GM12873 (cell line): Measurements from ENCODE around the gene SEMA5A.

Experiments used
- TF ChIP-seq, protein P1 (sequence below): IDR thresholded peaks from 2 replicates; pipeline ENCODE4 v1.5.1; 2012; ENCODE audit warnings: low read depth, mild to moderate bottlenecking, moderate library complexity, low read length, control low read depth; ENCODE audit not compliant: insufficient read depth; ENCODE audit errors: missing control alignments

The SEMA5A gene

DNA sequence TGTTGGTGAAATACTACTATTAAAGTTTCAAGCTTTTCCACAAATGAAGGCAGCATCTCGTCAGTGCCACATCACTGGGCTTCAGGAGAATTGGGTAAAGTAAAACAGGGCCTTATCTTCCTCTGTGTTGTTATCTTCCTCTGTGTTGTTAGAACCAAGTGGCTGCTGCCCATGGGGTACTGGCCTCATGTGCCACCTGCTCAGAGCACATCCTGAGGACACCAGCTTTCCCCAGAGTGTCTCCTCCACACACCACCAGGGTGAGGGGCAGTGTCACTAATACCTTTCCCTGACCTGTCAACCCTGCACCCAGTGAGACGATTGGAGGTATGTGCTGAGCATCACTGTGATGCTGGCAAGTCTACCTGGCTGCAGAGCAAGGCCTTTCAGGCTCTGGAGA is 499.9 kb downstream of the SEMA5A start:
- TF ChIP-seq, protein P1, sequence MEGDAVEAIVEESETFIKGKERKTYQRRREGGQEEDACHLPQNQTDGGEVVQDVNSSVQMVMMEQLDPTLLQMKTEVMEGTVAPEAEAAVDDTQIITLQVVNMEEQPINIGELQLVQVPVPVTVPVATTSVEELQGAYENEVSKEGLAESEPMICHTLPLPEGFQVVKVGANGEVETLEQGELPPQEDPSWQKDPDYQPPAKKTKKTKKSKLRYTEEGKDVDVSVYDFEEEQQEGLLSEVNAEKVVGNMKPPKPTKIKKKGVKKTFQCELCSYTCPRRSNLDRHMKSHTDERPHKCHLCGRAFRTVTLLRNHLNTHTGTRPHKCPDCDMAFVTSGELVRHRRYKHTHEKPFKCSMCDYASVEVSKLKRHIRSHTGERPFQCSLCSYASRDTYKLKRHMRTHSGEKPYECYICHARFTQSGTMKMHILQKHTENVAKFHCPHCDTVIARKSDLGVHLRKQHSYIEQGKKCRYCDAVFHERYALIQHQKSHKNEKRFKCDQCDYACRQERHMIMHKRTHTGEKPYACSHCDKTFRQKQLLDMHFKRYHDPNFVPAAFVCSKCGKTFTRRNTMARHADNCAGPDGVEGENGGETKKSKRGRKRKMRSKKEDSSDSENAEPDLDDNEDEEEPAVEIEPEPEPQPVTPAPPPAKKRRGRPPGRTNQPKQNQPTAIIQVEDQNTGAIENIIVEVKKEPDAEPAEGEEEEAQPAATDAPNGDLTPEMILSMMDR, result no peak

DNA sequence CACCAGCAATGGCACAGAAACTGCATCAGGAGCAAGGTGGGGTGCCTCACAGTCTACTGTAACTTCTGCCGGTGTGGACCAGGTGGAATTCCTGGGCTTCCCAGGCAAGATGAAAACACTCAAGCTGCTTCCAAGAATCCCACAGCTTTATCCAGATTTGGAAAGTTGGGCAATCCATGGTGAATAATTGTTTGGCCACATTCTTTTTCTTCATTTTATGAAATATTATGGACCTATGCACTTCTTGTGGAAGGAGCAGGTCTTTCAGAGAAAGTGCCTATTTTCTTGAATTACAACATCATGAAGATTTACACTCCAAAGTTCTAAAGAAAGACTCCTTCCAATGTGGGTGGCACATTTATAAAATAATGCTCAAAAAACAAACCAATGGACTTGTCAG is 503.6 kb downstream of the SEMA5A start:
- TF ChIP-seq, protein P1, result no peak

DNA sequence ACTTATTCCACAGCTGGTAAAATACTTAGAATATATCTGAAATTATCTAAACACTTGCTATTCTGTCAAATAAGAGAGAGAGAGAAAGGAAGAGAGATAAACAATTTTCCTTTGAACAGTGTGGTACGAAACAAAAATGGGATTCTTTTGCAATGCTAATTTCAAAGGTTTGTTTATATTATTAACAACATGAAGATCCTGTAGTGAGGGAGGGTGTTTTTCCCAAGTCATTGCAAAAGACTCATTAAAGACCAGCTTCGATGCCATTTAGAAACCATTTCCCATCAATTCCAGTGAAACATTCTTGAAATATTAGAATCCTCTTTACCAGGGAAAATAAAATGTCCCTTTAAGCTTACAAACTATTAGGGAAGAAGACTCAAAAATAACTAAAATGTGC is 505.4 kb downstream of the SEMA5A start:
- TF ChIP-seq, protein P1, result no peak

DNA sequence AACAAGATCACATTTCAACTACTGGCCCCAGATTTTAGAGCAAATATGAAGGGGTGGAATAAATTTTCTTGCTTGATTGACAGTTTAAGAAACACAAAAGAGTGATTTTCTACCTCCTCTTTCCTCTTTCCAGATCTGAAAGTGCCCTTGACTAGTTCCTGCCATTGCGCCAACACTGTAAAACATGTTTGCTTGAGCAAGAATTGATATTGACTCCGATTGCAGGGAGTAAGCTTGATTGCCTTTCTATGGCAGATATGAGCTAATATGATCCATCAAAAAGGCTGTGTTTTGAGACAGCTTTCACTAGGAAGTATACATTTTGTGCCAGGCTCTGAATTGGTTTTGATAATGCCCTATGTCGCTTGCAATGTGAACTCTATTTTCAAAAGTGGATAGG is 508.8 kb downstream of the SEMA5A start:
- TF ChIP-seq, protein P1, result no peak

DNA sequence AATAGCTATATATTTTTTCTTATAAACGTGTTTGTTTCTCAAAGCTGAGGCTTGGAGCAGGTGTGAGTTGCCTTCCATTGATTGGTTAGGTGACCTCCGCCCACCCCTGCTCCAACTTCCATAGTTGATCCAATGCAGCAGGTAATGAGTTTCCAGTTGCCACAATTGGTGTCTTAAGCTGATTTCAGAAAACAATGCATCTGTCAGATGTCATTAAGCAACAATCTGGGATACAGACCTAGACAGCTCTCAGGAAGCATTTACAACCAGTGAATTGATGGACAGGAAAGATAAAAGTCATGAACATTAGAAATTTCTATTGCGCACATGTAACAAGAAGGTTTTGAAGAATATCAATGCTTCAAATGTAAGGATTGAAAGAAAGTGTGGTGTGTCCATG is 510.5 kb downstream of the SEMA5A start:
- TF ChIP-seq, protein P1, result no peak

GRCh38 chr5:9034649-9035048 is 511.2 kb downstream of the SEMA5A start:
- TF ChIP-seq, protein P1, result no peak

DNA sequence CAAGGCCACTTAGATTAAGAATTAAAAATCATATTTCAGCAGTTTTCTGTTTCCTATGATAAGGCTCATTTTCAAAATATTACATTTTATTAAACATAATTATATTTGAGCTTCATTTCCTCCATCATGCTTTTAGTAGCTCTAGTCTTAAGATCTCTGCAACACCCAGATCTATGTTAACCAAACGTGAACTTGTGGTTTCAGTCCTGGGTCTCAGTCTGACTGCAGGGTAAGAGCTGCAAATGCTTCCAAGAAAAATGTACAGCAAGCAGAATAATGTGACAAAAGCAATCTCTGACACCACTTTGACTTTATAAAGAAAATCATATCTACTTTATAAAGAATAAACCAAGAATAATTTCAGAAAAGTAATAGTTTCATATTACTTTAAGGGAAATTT is 512.4 kb downstream of the SEMA5A start:
- TF ChIP-seq, protein P1, result no peak
